HEK293T (cell line): ENCODE results near the gene MPRIP.

Experiments
- CTCF ChIA-PET: fragments of 350-600 bp; formaldehyde crosslinking; extraction: SDS; loops from one replicate; lab custom pipeline; 2021; ENCODE audit warnings: antibody characterized with exemption, inconsistent platforms; lab: Yijun Ruan, JAX
- POLR2A ChIA-PET: fragments of 350-600 bp; formaldehyde crosslinking; extraction: SDS; loops from one replicate; lab custom pipeline; 2020; ENCODE audit warnings: antibody characterized with exemption, inconsistent platforms; lab: Yijun Ruan, JAX
- DNase-seq: peaks from one replicate; pipeline ENCODE4 v3.0.0; 2012; ENCODE audit warnings: mixed read lengths; ENCODE audit errors: extremely low spot score
- ARNT ChIP-seq: fragments of 450-650 bp; IDR thresholded peaks from 2 replicates; pipeline ENCODE4 v1.6.1; 2017; ENCODE audit warnings: mild to moderate bottlenecking
- BHLHE40 ChIP-seq: fragments of 450-650 bp; IDR thresholded peaks from 2 replicates; pipeline ENCODE4 v1.6.1; 2016; ENCODE audit warnings: mild to moderate bottlenecking, moderate library complexity, borderline replicate concordance
- CTBP1 ChIP-seq: fragments of 450-650 bp; IDR thresholded peaks from 2 replicates; pipeline ENCODE4 v1.6.1; 2016; ENCODE audit warnings: borderline replicate concordance
- ELF4 ChIP-seq: fragments of 450-650 bp; IDR thresholded peaks from 2 replicates; pipeline ENCODE4 v1.6.1; 2017; ENCODE audit warnings: antibody characterized with exemption
- FOXA1 ChIP-seq: fragments of 450-650 bp; IDR thresholded peaks from 2 replicates; pipeline ENCODE4 v1.6.1; 2016; ENCODE audit warnings: mild to moderate bottlenecking
- FOXK2 ChIP-seq: fragments of 450-650 bp; IDR thresholded peaks from 2 replicates; pipeline ENCODE4 v1.6.1; 2016; ENCODE audit warnings: mild to moderate bottlenecking
- FOXM1 ChIP-seq: fragments of 450-650 bp; IDR thresholded peaks from 2 replicates; pipeline ENCODE4 v1.6.1; 2017; ENCODE audit warnings: mild to moderate bottlenecking, borderline replicate concordance
- HDGF ChIP-seq: fragments of 450-650 bp; IDR thresholded peaks from 2 replicates; pipeline ENCODE4 v1.6.1; 2017; ENCODE audit warnings: antibody characterized with exemption, borderline replicate concordance
- L3MBTL2 ChIP-seq: fragments of 450-650 bp; conservative IDR thresholded peaks from 2 replicates; pipeline ENCODE4 v1.6.1; 2016; ENCODE audit warnings: mild to moderate bottlenecking
- LEF1 ChIP-seq: fragments of 450-650 bp; IDR thresholded peaks from 2 replicates; pipeline ENCODE4 v1.6.1; 2017; ENCODE audit warnings: mild to moderate bottlenecking, borderline replicate concordance
- NFRKB ChIP-seq: fragments of 450-650 bp; IDR thresholded peaks from 2 replicates; pipeline ENCODE4 v1.6.1; 2016; ENCODE audit warnings: mild to moderate bottlenecking, moderate library complexity
- PKNOX1 ChIP-seq: fragments of 450-650 bp; IDR thresholded peaks from 2 replicates; pipeline ENCODE4 v1.6.1; 2016
- SP1 ChIP-seq: fragments of 450-650 bp; IDR thresholded peaks from 2 replicates; pipeline ENCODE4 v1.6.1; 2017
- SUZ12 ChIP-seq: fragments of 450-650 bp; IDR thresholded peaks from 2 replicates; pipeline ENCODE4 v1.6.1; 2016; ENCODE audit warnings: mild to moderate bottlenecking
- TARDBP ChIP-seq: fragments of 450-650 bp; IDR thresholded peaks from 2 replicates; pipeline ENCODE4 v1.6.1; 2016
- ZNF384 ChIP-seq: fragments of 450-650 bp; IDR thresholded peaks from 2 replicates; pipeline ENCODE4 v1.6.1; 2016

MPRIP gene

DNA sequence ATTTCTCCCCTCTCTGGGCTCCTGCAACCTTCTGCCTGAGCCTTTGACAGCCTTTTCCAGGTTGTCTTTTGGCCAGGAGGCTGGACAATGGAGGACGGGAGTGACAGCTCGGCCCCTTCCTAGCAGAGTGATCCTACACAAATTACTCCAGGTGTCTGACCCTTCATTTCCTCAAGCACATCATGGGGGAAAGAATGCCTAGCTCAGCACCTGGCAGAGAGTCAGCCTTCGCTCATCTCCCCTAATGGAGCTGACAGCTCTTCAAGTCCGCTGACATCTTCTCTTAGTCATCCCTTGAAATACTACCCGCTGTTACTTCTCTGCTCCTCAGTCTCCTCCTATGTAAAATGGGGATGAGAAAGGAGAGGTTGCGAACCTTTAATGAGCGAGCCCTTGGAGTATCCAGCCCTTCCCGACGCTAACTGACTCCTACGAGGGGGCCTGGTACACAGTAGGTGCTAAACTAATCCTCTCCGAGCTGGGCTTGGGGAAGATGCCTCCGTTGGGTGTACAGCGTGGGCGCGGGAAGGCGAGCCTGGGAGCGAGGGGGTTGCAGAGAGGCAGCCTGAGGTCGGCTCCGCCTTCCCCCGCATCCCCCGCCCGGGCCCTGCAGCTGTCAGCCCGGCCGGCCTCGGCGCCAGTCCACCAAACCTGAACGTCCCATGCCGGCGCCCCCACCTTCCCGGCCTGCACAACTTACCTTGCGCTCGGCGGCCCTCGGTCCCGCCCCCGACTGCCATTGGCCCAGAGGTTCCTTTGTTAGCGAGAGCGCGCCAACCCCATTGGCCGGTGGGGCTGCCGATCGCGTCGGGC lies 480 bp upstream of the MPRIP start:
- no peak for TF ChIP-seq FOXM1
- peak; percentile 98 for TF ChIP-seq PKNOX1
- TF ChIP-seq SP1: no peak
- no peak for TF ChIP-seq TARDBP
- no peak for TF ChIP-seq SUZ12
- TF ChIP-seq HDGF: no peak
- peak; percentile 98 for DNase-seq
- ChIA-PET POLR2A (interaction anchor here (0.9 to 2.4 kb wide), 7 partner anchors 10 to 43 kb away, joined by 3 to 7 read pairs (median 3); no protein-coding TSS in a partner anchor), CTCF (no interaction called here)

GRCh38 chr17:17042851-17043460 lies 699 bp downstream of the MPRIP start:
- DNase-seq: no peak
- ChIA-PET POLR2A (interaction anchor here (1.0 to 2.4 kb wide), 2 partner anchors 11 to 14 kb away, joined by 3 to 7 read pairs; no protein-coding TSS in a partner anchor), CTCF (no interaction called here)
- TF ChIP-seq LEF1: no peak
- TF ChIP-seq FOXA1: no peak
- no peak for TF ChIP-seq BHLHE40
- no peak for TF ChIP-seq PKNOX1
- no peak for TF ChIP-seq TARDBP
- no peak for TF ChIP-seq FOXK2
- TF ChIP-seq ARNT: no peak

GRCh38 chr17:17043461-17044271 lies 1.4 kb downstream of the MPRIP start:
- POLR2A ChIA-PET: interaction anchor here (1.0 to 2.4 kb wide), 4 partner anchors 10 to 15 kb away, joined by 3 to 7 read pairs (median 4); no protein-coding TSS in a partner anchor
- no peak for TF ChIP-seq HDGF
- DNase-seq: no peak
- CTCF ChIA-PET: no interaction called here

DNA sequence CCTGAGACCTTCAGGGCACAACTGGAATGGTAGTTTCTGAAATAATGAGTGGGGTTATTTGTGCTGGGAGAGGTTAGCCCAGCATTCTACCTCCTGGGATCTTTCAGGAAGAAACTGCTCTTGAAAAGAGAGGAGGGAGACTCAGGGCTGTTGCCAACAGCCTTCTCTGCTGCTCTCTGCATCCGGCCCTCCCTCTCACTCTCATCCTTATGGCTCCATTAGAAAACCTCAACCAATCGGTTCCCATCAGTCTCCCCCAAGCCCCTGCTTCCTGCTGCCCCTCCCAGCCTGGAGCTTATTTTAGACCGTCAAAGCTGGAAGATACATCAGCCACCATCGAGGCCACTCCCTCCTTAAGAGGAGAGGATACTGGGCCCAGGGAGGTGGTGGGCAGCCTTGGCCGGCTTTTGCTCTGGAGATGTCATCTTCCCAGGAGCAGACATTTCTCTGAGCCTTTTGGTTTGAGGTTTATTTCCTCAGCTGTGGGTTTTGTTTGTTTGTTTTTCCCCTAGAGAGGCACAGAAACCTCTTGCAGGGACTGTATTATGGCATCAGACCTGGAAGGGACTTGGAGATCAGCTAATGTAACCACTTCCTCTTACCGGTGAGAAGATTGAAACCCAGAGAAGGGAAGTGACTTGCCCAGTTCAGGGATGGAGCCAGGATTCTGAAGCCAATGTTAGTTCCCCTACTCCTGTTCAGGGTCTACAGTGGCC lies 2.7 kb downstream of the MPRIP start:
- TF ChIP-seq FOXK2: no peak
- no peak for TF ChIP-seq SP1
- TF ChIP-seq ARNT: no peak
- no peak for DNase-seq
- ChIA-PET POLR2A (interaction anchor here (0.9 to 1.6 kb wide), 4 partner anchors 9 to 17 kb away, joined by 3 to 5 read pairs (median 4); no protein-coding TSS in a partner anchor), CTCF (interaction anchor here (0.6 kb wide), 1 partner anchor 906 kb away, joined by 3 read pairs; no protein-coding TSS in a partner anchor)

DNA sequence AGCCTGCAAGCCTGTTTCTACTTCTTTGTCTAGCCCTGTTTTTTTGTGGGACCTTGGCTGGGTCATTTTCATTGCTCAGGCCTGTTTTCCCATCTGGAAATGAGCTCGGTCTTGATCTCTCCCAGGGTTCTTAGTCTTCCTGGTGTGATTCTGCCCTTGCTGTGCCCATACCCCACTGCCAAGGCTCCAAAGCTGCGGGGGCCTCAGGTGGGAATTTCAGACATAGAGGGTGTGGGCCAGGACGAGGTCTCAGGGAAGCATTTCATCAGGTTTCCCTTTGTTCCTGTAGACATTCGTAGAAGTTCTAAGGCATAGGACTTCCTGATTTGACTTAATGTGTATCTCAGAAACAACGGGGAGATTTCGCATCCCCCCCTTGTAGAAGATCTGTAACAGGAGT lies 5.8 kb downstream of the MPRIP start:
- POLR2A ChIA-PET: no interaction called here
- CTCF ChIA-PET: no interaction called here
- DNase-seq: no peak
- TF ChIP-seq SP1: no peak
- no peak for TF ChIP-seq L3MBTL2
- no peak for TF ChIP-seq FOXK2
- TF ChIP-seq ARNT: no peak
- no peak for TF ChIP-seq ZNF384
- no peak for TF ChIP-seq SUZ12
- no peak for TF ChIP-seq ELF4
- TF ChIP-seq NFRKB: no peak
- TF ChIP-seq FOXM1: no peak
- no peak for TF ChIP-seq TARDBP
- no peak for TF ChIP-seq FOXA1
- TF ChIP-seq LEF1: no peak
- no peak for TF ChIP-seq CTBP1
- no peak for TF ChIP-seq PKNOX1
- no peak for TF ChIP-seq BHLHE40
